Natural killer cell (primary cell): ENCODE data around the gene ULK4. TPM values are rescaled to one million over a fixed set of nuclear protein-coding genes. Genes with fewer than 3 reads are reported as not detected.
"Not testable (repeated sequence)": the region's sequence is repeated elsewhere in the genome, so short reads cannot be mapped to it uniquely, and the experiment has no call there.

Experiments
- ATAC-seq, 3 donors: fragments of 150-1000 bp in 2 of 3; fragments of 200-7000 bp in 1 of 3; cut with Tn5 transposase; 1 replicate in 1 of 3; 2 replicates in 2 of 3; pipeline ENCODE4 v1.10.0; 2021; ENCODE audit warnings: mild to moderate bottlenecking in 2 of 3, moderate library complexity in 2 of 3
- DNase-seq, 2 donors: peaks; one replicate each; pipeline versions ENCODE4 v3.0.0 to v3.0.0-alpha.2; 2013 to 2021; ENCODE audit warnings: mixed read lengths in 1 of 2
- H3K27ac ChIP-seq: one replicate; pipeline ENCODE4 v1.5.1; 2013; ENCODE audit warnings: mild to moderate bottlenecking, low read length
- H3K27me3 ChIP-seq: one replicate; pipeline ENCODE4 v1.6.1; 2013; ENCODE audit warnings: low read length; ENCODE audit not compliant: control insufficient read depth, insufficient read depth
- H3K36me3 ChIP-seq: one replicate; pipeline ENCODE4 v1.6.1; 2013; ENCODE audit warnings: low read length; ENCODE audit not compliant: control insufficient read depth, insufficient read depth
- H3K4me1 ChIP-seq: one replicate; pipeline ENCODE4 v1.6.1; 2013; ENCODE audit warnings: low read length; ENCODE audit not compliant: control insufficient read depth, insufficient read depth
- H3K4me3 ChIP-seq: one replicate; pipeline ENCODE4 v1.5.1; 2013; ENCODE audit warnings: low read length
- H3K9me3 ChIP-seq: one replicate; pipeline ENCODE4 v1.6.1; 2013; ENCODE audit warnings: low read length; ENCODE audit not compliant: control insufficient read depth, insufficient read depth
- H3K27ac Mint-ChIP-seq, 2 donors: one replicate each; pipeline ENCODE4 v1.8.0; 2022; ENCODE audit warnings: mild to moderate bottlenecking in 2 of 2, mixed read lengths in 2 of 2, moderate library complexity in 1 of 2
- H3K27me3 Mint-ChIP-seq, 2 donors: one replicate each; pipeline ENCODE4 v1.8.0; 2022; ENCODE audit warnings: low read depth in 2 of 2, mixed read lengths in 2 of 2
- H3K36me3 Mint-ChIP-seq: one replicate; pipeline ENCODE4 v1.8.0; 2022; ENCODE audit warnings: mixed read lengths
- H3K4me1 Mint-ChIP-seq, 2 donors: one replicate each; pipeline ENCODE4 v1.8.0; 2022; ENCODE audit warnings: mixed read lengths in 2 of 2
- H3K4me3 Mint-ChIP-seq: one replicate; pipeline ENCODE4 v1.8.0; 2022; ENCODE audit warnings: mild to moderate bottlenecking, moderate library complexity, mixed read lengths
- H3K9me3 Mint-ChIP-seq, 2 donors: one replicate each; pipeline ENCODE4 v1.8.0; 2022; ENCODE audit warnings: mixed read lengths in 2 of 2
- WGBS: methylation state at CpG from one replicate; pipeline ENCODE4 v1.1.7; 2013; ENCODE audit warnings: missing lambda C conversion rate; ENCODE audit not compliant: insufficient coverage; 5-methylcytosine and 5-hydroxymethylcytosine counted together
- intact Hi-C: fragments of 100-400 bp; cut with micrococcal nuclease; formaldehyde crosslinking; loops from one replicate; pipeline ENCODE4 v1.14.2; 2022
- total RNA-seq, 4 donors: library from RNA; stranded (reverse); fragments of 120-200 nt in 1 of 4; gene quantifications; one replicate each; pipeline versions ENCODE4 v1.2.3 to v1.2.4, GENCODE V29; 2013 to 2022
- TF ChIP-seq, protein P1 (sequence below): fragments of 200-600 bp; IDR thresholded peaks from one replicate; pipeline ENCODE4 v1.8.0; 2022; ENCODE audit warnings: antibody characterized with exemption

Gene ULK4
- total RNA-seq, 3 donors from 2014 or later (not counting 1 experiment from before 2014, with no cell fraction given) = 19.2 to 25.7 (median 21.2) TPM

DNA sequence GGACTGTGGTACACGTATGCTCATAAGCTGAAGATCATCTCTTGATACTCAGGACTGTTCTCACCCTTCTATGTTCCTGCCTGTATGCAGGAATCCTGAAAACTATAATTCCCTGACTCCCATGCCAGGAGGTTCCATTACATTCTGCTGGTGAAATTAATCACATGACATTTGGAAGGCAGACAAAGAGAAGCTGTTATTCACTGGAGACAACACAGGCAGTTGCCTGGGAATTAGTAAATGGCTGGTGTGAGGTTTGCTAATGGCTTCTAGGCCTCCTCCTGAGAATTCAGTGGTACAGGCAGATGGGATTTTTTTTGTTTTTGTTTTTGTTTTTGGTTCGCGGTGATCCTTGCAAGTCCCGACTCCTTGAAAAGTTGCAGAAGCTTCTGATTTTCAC, 671.2 kb downstream of the ULK4 start:
- peaks cover 0 to 12% of the 10 kb centered on the region in 2 donors for H3K4me1 Mint-ChIP-seq
- no peak overlapping the region for H3K4me3 Mint-ChIP-seq
- intact Hi-C loops = no loop called here

DNA sequence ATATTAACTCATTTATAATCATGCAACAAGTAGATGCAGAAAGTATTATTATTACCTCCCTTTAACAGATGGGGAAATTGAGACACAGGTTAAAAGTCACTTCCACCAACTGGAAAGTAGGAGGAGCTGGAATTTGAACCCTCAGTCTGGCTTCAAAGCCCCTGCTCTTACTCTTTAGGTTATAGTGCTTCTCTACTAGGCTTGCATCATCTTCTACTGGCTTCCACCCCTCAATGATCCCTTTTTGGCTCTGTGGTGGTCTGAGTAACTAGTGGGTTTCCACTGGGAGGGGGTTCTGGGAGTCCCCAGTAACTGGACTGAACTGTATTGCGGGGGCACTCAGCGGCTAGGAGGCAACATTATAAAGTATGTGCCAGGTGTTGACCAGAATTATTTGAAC, 671.6 kb downstream of the ULK4 start:
- no peaks in the 10 kb centered on the region for H3K9me3 Mint-ChIP-seq
- H3K36me3 Mint-ChIP-seq = no peaks in the 10 kb centered on the region
- H3K27ac ChIP-seq = no peak overlapping the region
- no peaks in the 10 kb centered on the region for H3K27me3 ChIP-seq
- ATAC-seq = no peak
- intact Hi-C loops = no loop called here
- H3K27me3 Mint-ChIP-seq = no peaks in the 10 kb centered on the region
- no peak for DNase-seq
- H3K36me3 ChIP-seq = no peaks in the 10 kb centered on the region
- TF ChIP-seq, protein P1, sequence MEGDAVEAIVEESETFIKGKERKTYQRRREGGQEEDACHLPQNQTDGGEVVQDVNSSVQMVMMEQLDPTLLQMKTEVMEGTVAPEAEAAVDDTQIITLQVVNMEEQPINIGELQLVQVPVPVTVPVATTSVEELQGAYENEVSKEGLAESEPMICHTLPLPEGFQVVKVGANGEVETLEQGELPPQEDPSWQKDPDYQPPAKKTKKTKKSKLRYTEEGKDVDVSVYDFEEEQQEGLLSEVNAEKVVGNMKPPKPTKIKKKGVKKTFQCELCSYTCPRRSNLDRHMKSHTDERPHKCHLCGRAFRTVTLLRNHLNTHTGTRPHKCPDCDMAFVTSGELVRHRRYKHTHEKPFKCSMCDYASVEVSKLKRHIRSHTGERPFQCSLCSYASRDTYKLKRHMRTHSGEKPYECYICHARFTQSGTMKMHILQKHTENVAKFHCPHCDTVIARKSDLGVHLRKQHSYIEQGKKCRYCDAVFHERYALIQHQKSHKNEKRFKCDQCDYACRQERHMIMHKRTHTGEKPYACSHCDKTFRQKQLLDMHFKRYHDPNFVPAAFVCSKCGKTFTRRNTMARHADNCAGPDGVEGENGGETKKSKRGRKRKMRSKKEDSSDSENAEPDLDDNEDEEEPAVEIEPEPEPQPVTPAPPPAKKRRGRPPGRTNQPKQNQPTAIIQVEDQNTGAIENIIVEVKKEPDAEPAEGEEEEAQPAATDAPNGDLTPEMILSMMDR = no peak
- H3K27ac Mint-ChIP-seq = no peak overlapping the region
- no peak overlapping the region for H3K4me3 Mint-ChIP-seq
- no peaks in the 10 kb centered on the region for H3K4me1 ChIP-seq
- peaks cover 0 to 12% of the 10 kb centered on the region in 2 donors for H3K4me1 Mint-ChIP-seq
- no peaks in the 10 kb centered on the region for H3K9me3 ChIP-seq
- WGBS = 97% methylated on average over 2 of the region's 2 CpGs
- no peak overlapping the region for H3K4me3 ChIP-seq

More for the DNA sequence above, 671.2 kb downstream of the ULK4 start:
- H3K36me3 Mint-ChIP-seq = no peaks in the 10 kb centered on the region
- Histone ChIP-seq H3K36me3 (no peaks in the 10 kb centered on the region), H3K27ac (no peak overlapping the region), H3K9me3 (no peaks in the 10 kb centered on the region), H3K4me3 (no peak overlapping the region), H3K27me3 (no peaks in the 10 kb centered on the region), H3K4me1 (no peaks in the 10 kb centered on the region)
- no peaks in the 10 kb centered on the region for H3K9me3 Mint-ChIP-seq
- DNase-seq (no peak), ATAC-seq (no peak)
- no peak overlapping the region for H3K27ac Mint-ChIP-seq
- TF ChIP-seq, protein P1 = no peak
- H3K27me3 Mint-ChIP-seq = no peaks in the 10 kb centered on the region
- 97% methylated on average over 2 of the region's 4 CpGs for WGBS

DNA sequence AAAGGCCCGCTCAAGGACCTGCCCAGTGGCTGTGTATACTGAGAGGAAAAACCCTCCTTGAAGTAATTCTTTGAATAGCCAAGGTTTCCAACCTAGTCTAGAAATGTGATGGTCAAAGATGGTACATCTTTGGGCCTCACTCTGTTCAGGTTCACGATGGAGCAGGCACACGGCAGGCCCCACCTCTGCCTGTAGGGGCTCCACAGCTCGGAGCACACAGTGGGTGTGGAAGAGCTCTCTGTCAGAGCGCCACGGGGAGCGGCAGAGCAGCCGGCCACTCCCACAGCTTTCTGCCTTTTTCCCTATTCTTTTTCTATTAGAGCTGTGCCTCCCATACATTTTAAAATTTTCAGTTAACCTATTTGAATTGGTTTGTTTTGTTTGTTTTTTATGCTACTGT, 673.1 kb downstream of the ULK4 start:
- no peak overlapping the region for H3K4me3 Mint-ChIP-seq
- H3K9me3 Mint-ChIP-seq = no peaks in the 10 kb centered on the region
- DNase-seq (no peak), ATAC-seq (no peak)
- H3K27ac Mint-ChIP-seq = no peak overlapping the region
- H3K27me3 ChIP-seq = no peaks in the 10 kb centered on the region
- H3K4me1 Mint-ChIP-seq = peaks cover 0 to 12% of the 10 kb centered on the region in 2 donors
- H3K4me3 ChIP-seq = no peak overlapping the region
- no peaks in the 10 kb centered on the region for H3K9me3 ChIP-seq
- H3K4me1 ChIP-seq = no peaks in the 10 kb centered on the region
- 93% methylated on average over 4 of the region's 8 CpGs for WGBS
- intact Hi-C loops = no loop called here
- no peaks in the 10 kb centered on the region for H3K27me3 Mint-ChIP-seq
- H3K27ac ChIP-seq = no peak overlapping the region
- TF ChIP-seq, protein P1 = no peak
- no peaks in the 10 kb centered on the region for H3K36me3 Mint-ChIP-seq
- no peaks in the 10 kb centered on the region for H3K36me3 ChIP-seq

DNA sequence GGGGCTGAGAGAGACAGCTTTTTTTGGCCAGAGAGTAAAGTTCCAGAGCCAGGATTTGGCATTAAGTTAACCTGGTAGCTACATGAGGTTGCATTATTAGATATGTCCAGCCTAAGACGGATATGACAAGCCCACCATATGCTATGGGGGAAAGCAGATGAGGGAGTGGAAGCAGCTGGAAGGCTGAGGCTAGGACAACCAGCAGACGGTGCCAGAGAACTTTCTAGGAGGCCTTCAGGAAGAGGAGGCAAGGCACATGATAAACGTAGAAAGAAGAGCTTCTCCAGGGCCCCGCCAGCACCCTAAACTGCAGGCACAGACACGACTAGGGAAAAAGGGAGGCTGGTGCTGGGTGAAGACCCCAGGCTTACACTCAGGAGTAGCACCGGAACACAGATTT, 675.6 kb downstream of the ULK4 start:
- 81% methylated on average over 6 of the region's 6 CpGs for WGBS
- TF ChIP-seq, protein P1 = no peak
- no peak overlapping the region for H3K4me3 ChIP-seq
- H3K27ac Mint-ChIP-seq = no peak overlapping the region
- H3K36me3 ChIP-seq = no peaks in the 10 kb centered on the region
- H3K4me3 Mint-ChIP-seq = no peak overlapping the region
- DNase-seq (no peak), ATAC-seq (no peak)
- H3K27me3 ChIP-seq = no peaks in the 10 kb centered on the region
- H3K9me3 ChIP-seq = no peaks in the 10 kb centered on the region
- H3K4me1 Mint-ChIP-seq = peaks cover 0 to 12% of the 10 kb centered on the region in 2 donors
- H3K36me3 Mint-ChIP-seq = no peaks in the 10 kb centered on the region
- H3K27me3 Mint-ChIP-seq = no peaks in the 10 kb centered on the region
- H3K9me3 Mint-ChIP-seq = no peaks in the 10 kb centered on the region
- no peaks in the 10 kb centered on the region for H3K4me1 ChIP-seq
- intact Hi-C loops = no loop called here
- H3K27ac ChIP-seq = no peak overlapping the region

DNA sequence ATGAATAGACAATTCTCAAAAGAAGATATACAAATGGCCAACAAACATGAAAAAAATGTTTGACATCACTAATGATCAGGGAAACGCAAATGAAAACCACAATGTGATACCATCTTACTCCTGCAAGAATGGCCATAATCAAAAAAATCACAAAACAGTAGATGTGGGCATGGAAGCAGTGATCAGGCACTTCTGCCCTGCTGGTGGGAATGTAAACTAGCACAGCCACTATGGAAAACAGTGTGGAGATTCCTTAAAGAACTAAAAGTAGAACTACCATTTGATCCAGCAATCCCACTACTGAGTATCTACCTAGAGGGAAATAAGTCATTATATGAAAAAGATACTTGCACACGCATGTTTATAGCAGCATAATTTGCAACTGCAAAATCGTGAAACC, 677.0 kb downstream of the ULK4 start:
- H3K27me3 Mint-ChIP-seq, H3K4me3 Mint-ChIP-seq, H3K27ac ChIP-seq, H3K9me3 ChIP-seq, H3K27me3 ChIP-seq, H3K36me3 ChIP-seq, H3K4me3 ChIP-seq, H3K9me3 Mint-ChIP-seq, ATAC-seq, DNase-seq, H3K27ac Mint-ChIP-seq, H3K36me3 Mint-ChIP-seq, intact Hi-C loops, H3K4me1 ChIP-seq: not testable (repeated sequence)
- 100% methylated on average over 1 of the region's 3 CpGs for WGBS
- H3K4me1 Mint-ChIP-seq = peaks cover 0 to 12% of the 10 kb centered on the region in 2 donors
